HG03432 (cell line): ENCODE results near the gene CLCA4.
A peak's percentile ranks its signal among the peaks of the same experiment; 100 is the strongest.

Source experiments
- ATAC-seq: cut with Tn5 transposase; IDR thresholded peaks from one replicate; pipeline ENCODE4 v1.9.1; 2021; ENCODE audit warnings: mild to moderate bottlenecking, moderate library complexity; ENCODE audit not compliant: unreplicated experiment

CLCA4 gene

GRCh38 chr1:86616871-86617270, 70.0 kb downstream of the CLCA4 start:
- peak; percentile 100 for ATAC-seq

GRCh38 chr1:86618358-86618757, 71.5 kb downstream of the CLCA4 start:
- ATAC-seq: no peak

GRCh38 chr1:86619313-86619712, 72.4 kb downstream of the CLCA4 start:
- no peak for ATAC-seq

GRCh38 chr1:86621286-86621685, 74.4 kb downstream of the CLCA4 start:
- no peak for ATAC-seq
